ENCODE measurements around the gene DGKD.

Gene DGKD

DNA sequence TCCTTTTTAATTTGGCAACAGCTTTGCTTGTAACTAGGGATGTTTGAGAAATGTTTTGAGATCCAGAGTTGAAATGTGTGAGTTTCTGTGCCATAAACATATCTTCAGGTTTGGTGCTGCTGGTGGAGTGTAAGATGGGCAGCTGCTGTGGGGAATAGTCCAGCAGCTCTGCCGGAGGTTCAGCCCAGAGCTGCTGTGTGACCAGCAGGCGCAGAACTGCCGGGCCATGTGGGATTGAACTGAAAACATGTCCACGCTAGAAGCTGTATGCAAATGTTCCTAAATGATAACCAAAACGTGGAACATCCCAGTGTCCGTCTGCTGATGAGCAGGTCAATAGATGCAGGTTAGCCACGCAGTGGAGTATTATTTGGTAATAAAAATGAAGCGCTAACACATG lies 99.6 kb downstream of the DGKD start:
- no peak for DNase-seq (ENCODE audit: low read depth)
- H3K4me3 ChIP-seq (ENCODE audit: control insufficient read depth, low read depth, low read length), result no peak overlapping the region
- TF ChIP-seq, protein P1, sequence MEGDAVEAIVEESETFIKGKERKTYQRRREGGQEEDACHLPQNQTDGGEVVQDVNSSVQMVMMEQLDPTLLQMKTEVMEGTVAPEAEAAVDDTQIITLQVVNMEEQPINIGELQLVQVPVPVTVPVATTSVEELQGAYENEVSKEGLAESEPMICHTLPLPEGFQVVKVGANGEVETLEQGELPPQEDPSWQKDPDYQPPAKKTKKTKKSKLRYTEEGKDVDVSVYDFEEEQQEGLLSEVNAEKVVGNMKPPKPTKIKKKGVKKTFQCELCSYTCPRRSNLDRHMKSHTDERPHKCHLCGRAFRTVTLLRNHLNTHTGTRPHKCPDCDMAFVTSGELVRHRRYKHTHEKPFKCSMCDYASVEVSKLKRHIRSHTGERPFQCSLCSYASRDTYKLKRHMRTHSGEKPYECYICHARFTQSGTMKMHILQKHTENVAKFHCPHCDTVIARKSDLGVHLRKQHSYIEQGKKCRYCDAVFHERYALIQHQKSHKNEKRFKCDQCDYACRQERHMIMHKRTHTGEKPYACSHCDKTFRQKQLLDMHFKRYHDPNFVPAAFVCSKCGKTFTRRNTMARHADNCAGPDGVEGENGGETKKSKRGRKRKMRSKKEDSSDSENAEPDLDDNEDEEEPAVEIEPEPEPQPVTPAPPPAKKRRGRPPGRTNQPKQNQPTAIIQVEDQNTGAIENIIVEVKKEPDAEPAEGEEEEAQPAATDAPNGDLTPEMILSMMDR (conservative IDR thresholded peaks at IDR 0.05; ENCODE audit: control insufficient read depth, insufficient read depth, low read depth, low read length), result no peak

DNA sequence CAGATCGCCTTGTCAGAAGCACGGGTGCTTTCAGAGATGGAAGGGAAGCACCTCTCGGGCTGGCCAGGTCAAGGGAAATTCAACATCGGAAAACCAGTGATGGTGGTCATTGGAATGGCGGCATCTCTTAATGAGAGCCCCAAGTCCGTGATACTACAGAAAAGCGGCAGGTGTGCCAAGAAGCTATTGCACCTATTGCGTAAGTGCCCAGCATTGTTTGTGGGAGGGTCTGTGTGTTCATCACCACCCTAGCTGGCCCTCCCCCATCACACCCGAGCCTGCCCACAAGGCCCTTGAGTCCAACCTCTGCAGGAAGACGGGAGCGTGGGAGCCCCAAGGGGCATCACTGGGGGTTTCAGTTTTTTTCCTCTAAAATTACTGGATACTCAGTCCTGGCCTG lies 100.7 kb downstream of the DGKD start:
- H3K4me3 ChIP-seq (ENCODE audit: control insufficient read depth, low read depth, low read length), result no peak overlapping the region
- DNase-seq (ENCODE audit: low read depth), result no peak
- TF ChIP-seq, protein P1 (conservative IDR thresholded peaks at IDR 0.05; ENCODE audit: control insufficient read depth, insufficient read depth, low read depth, low read length), result no peak

DNA sequence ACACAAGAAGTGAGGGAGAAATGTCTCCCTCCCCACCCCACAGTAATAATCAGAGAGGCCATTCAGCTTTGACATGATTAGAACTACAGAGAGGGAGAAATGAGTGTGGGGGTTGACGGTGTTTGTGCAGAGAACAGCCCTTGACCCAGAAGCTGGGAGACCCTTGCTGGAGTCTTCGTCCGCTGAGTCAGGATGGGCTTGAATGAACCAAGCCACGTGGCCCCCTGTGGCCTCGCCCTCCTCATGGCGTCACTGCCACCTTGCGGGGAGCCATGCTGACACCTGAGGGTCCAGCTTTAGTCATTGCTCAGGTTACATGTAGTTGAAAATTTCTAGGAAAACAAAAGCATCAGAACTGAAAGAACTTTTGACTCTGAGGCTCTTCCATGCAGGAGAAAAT lies 101.2 kb downstream of the DGKD start:
- TF ChIP-seq, protein P1 (conservative IDR thresholded peaks at IDR 0.05; ENCODE audit: control insufficient read depth, insufficient read depth, low read depth, low read length), result no peak
- no peak overlapping the region for H3K4me3 ChIP-seq (ENCODE audit: control insufficient read depth, low read depth, low read length)
- DNase-seq (ENCODE audit: low read depth), result no peak

DNA sequence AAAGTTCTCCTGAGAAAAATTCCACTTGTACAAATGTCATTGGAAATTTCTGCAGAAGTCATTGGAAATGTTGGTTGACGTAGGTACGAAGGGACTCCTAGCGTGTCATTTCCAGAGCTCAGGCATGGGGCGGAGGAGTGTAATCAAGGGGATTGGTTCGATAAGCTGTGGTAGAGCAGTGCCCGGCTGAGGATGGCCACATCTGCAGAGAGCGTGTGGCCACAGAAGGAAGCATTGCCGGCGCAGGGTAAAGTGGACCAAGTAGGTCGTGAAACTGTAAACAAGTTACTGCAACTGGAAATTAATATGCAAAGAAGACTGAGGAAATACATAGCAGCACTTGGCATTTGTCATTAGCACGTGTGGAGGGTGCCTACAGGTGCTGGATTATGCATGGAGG lies 101.8 kb downstream of the DGKD start:
- no peak overlapping the region for H3K4me3 ChIP-seq (ENCODE audit: control insufficient read depth, low read depth, low read length)
- TF ChIP-seq, protein P1 (conservative IDR thresholded peaks at IDR 0.05; ENCODE audit: control insufficient read depth, insufficient read depth, low read depth, low read length), result no peak
- no peak for DNase-seq (ENCODE audit: low read depth)

DNA sequence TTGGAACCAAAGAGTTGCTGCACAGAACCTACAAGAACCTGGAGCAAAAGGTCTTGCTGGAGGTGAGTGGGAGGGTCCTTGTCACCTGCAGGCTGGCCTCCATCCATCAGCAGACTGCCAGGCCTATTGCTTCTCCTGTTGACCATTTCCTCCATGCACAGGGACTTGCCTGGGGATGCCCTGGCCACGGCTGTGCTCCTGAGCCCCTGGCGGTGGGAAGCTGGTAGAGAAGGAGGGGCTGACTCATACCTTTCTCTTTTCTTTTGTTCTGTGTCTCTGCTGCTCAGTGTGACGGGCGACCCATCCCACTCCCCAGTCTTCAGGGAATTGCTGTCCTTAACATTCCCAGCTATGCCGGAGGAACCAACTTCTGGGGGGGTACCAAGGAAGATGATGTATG lies 102.6 kb downstream of the DGKD start:
- DNase-seq (ENCODE audit: low read depth), result no peak
- TF ChIP-seq, protein P1 (conservative IDR thresholded peaks at IDR 0.05; ENCODE audit: control insufficient read depth, insufficient read depth, low read depth, low read length), result no peak
- no peak overlapping the region for H3K4me3 ChIP-seq (ENCODE audit: control insufficient read depth, low read depth, low read length)

DNA sequence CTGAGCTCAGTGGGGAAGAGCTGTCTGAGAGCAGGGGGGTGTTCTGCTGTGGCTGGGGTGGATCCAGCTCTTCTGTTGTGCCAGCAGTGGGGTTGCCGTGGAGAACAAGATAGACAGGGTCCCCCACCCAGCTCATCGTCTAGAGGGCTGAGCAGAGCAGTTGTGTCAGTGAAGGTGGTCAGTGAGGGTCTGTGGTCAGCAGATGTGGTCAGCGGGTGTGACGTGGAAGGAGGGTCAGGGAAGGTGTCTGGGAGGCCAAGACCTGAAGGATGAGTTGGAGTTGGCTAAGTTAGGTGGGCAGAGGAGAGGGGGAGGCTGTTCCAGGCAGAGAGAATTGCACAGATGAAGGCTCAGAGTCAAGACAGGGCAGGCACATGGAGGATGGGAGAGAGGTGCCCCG lies 103.1 kb downstream of the DGKD start:
- no peak overlapping the region for H3K4me3 ChIP-seq (ENCODE audit: control insufficient read depth, low read depth, low read length)
- TF ChIP-seq, protein P1 (conservative IDR thresholded peaks at IDR 0.05; ENCODE audit: control insufficient read depth, insufficient read depth, low read depth, low read length), result no peak
- DNase-seq (ENCODE audit: low read depth), result no peak

DNA sequence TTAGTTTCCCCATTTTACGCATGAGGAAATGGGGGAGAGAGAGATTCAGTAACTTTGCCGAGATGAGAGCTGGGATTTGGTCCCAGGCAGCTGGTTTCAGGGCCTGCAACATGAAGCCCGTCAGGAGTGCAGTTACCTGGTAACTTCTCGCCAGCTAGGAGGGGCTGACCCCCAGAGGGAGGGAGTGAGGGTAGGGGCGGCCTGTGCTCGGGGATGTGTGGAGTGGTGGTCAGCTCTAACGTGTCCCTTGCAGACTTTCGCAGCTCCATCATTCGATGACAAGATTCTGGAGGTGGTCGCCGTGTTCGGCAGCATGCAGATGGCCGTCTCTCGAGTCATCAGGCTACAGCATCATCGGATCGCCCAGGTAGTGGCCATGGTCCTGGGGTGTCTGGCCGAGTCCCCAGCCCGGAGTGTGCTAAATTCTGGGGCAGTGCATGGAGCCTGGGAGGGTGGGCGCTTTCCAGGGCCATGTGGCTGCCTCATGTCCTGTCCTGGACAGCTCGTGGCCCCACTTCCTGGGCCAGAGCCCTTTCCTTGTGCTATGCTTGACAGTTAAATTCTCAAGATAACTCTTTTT lies 103.8 kb downstream of the DGKD start:
- TF ChIP-seq, protein P1 (conservative IDR thresholded peaks at IDR 0.05; ENCODE audit: control insufficient read depth, insufficient read depth, low read depth, low read length), result no peak
- no peak overlapping the region for H3K4me3 ChIP-seq (ENCODE audit: control insufficient read depth, low read depth, low read length)
- no peak for DNase-seq (ENCODE audit: low read depth)
